Choroid plexus epithelial cell (primary cell): ENCODE measurements around the gene RALGAPA2.

Experiments
- DNase-seq: peaks from one replicate; pipeline ENCODE4 v3.0.0-alpha.2; 2010; ENCODE audit warnings: low read depth
- H3K4me3 ChIP-seq: 2 replicates; pipeline ENCODE4 v1.5.1; 2011; ENCODE audit warnings: low read depth, mild to moderate bottlenecking, control low read depth, low read length, moderate library complexity
- TF ChIP-seq, protein P1 (sequence below): conservative IDR thresholded peaks from 2 replicates; pipeline ENCODE4 v1.5.1; 2011; ENCODE audit warnings: low read depth, mild to moderate bottlenecking, control low read depth, inconsistent platforms, low read length, moderate library complexity

The RALGAPA2 gene

GRCh38 chr20:20482453-20482852 is 230.0 kb downstream of the RALGAPA2 start:
- TF ChIP-seq, protein P1, sequence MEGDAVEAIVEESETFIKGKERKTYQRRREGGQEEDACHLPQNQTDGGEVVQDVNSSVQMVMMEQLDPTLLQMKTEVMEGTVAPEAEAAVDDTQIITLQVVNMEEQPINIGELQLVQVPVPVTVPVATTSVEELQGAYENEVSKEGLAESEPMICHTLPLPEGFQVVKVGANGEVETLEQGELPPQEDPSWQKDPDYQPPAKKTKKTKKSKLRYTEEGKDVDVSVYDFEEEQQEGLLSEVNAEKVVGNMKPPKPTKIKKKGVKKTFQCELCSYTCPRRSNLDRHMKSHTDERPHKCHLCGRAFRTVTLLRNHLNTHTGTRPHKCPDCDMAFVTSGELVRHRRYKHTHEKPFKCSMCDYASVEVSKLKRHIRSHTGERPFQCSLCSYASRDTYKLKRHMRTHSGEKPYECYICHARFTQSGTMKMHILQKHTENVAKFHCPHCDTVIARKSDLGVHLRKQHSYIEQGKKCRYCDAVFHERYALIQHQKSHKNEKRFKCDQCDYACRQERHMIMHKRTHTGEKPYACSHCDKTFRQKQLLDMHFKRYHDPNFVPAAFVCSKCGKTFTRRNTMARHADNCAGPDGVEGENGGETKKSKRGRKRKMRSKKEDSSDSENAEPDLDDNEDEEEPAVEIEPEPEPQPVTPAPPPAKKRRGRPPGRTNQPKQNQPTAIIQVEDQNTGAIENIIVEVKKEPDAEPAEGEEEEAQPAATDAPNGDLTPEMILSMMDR = no peak
- DNase-seq = no peak

GRCh38 chr20:20480689-20481088 is 231.8 kb downstream of the RALGAPA2 start:
- no peak overlapping the region for H3K4me3 ChIP-seq
- peak; percentile 91 for DNase-seq
- TF ChIP-seq, protein P1 = no peak

More at GRCh38 chr20:20482453-20482852, 230.0 kb downstream of the RALGAPA2 start:
- no peak overlapping the region for H3K4me3 ChIP-seq

DNA sequence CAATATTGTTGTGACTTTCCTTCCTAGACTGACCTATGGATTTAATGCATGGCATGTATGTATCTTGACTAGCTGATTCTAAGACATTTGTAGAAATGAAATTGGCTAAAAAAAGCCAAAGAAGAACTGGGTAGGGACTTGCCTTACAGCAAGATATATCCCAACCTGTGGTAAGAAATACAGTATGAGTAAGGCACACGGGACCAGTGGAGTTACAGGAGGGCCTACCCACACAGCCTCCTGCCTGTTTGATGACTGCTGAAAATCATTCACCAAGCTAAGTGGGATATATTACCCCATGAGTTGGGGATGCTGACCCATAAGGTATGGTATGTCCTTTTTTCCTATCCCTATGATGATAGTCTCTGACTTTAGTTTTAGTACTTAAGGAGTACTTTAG is 232.3 kb downstream of the RALGAPA2 start:
- TF ChIP-seq, protein P1 = no peak
- no peak for DNase-seq
- no peak overlapping the region for H3K4me3 ChIP-seq

DNA sequence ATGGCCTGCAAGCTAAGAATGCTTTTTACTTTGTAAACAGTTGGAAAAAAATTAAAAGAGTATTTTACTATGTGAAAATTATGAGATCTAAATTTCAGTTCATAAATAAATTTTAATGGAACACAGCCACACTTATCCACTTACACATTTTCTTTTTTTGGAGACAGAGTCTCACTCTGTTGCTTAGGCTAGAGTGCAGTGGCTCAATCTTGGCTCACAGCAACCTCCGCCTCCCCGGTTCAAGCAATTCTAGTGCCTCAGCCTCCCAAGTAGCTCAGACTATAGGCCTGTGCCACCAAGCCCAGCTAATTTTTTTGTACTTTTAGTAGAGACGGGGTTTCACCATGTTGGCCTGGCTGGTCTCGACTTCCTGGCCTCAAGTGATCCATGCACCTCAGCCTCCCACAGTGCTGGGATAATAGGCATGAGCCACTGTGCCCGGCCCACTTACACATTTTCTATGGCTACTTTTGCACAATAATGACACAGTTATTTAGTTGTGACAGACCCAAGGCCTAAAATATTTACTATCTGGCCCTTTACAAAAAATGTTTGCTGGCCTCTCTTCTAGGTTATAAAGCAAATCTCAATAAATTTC is 234.9 kb downstream of the RALGAPA2 start:
- TF ChIP-seq, protein P1 = no peak
- DNase-seq = no peak

DNA sequence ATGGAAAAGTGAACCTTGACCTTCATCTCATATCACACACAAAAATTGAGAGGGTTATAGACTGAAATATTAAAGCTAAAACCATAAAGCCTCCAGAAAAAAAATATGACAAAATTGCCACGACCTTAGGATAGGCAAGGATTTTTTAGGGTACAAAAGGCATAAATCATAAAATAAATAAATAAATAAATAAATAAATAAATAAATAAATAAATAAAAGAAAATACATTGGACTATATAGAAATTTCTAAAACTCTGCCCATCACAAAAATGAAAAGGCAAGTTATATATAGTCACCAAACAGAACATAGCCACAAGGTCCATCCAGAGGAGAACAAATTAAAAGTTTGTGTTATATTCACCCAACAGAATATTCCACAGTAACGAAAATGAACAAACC is 235.9 kb downstream of the RALGAPA2 start:
- no peak for DNase-seq
- TF ChIP-seq, protein P1 = no peak
- no peak overlapping the region for H3K4me3 ChIP-seq

More for the DNA sequence above, 234.9 kb downstream of the RALGAPA2 start:
- no peak overlapping the region for H3K4me3 ChIP-seq

DNA sequence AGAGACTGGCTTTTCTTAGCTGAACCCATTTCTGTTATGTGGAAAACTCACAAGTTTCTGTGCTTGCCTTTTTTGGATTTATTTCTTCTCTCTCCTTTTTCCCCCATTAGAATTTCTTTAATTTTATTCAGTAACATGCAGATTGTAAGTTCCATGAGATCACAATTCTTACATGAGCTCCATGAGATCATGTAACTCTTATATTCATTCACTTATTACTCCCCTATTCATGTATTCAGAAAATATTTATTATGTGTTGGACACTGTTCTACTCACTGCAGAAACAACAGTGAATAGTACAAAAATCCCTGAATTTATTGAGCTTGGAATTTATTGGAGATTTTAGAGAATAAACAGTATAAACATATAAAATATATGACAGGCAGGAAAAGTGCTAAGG is 238.8 kb downstream of the RALGAPA2 start:
- TF ChIP-seq, protein P1 = no peak
- H3K4me3 ChIP-seq = no peak overlapping the region
- DNase-seq = no peak

- no peak for DNase-seq
- H3K4me3 ChIP-seq = no peak overlapping the region
- TF ChIP-seq, protein P1 = no peak
Observed at GRCh38 chr20:20472684-20473274, 239.7 kb downstream of the RALGAPA2 start.
